ENCODE measurements around the gene P2RY6. TPM values are rescaled to one million over a fixed set of nuclear protein-coding genes. Genes with fewer than 3 reads are reported as not detected.

The P2RY6 gene
- total RNA-seq, 4 donors from 2014 or later, result 0.63 to 3.3 (median 0.90) TPM; not detected in 1

DNA sequence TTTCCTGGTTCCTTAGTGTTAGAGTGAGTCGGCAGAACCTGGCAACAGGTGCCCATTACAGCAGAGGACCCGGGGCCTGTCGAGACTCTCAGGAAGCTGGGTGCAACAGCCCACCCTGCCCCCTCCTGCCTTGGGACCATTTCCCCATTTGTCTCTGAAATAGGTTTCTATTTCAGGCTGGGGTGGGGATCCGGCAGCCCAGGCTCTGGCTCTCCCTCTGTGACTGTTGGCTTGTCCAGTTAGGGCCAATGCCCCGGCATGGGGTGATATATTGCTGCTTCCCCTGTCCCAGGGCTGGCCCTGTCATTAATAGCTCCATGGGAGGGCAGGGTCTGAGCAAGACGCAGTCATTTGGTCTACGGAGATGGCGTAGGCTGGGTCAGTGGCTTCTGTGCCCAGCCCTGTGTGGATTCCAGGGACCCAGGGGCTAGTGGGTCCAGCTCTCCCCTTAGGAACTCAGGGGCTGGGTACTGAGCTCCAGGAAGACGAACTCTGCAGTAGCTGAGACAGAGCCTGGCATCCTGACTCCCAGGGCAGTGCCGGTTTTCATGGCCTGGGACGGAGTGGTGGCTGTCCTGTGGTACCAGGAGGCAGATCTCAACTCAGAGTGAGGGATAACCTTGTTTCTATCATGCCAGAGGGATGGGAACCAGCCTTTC, 2.7 kb downstream of the P2RY6 start:
- H3K9me3 ChIP-seq, result no peaks in the 10 kb centered on the region
- peak in 1 of 2 donors; percentile 11 for DNase-seq (ENCODE audit: low spot score in 2 of 2)
- WGBS, 2 donors, result 63 to 74% methylated on average over 6 to 11 of the region's 11 CpGs
- no peaks in the 10 kb centered on the region for H3K36me3 ChIP-seq
- peak overlapping the region in 1 of 4 donors; percentile 55 for H3K27ac ChIP-seq
- no peak for TF ChIP-seq POLR2A (IDR thresholded peaks at IDR 0.05)
- no peaks in the 10 kb centered on the region for H3K27me3 ChIP-seq
- peaks cover 0 to 4% (median under 1%) of the 10 kb centered on the region in 4 donors for H3K4me1 ChIP-seq
- peak overlapping the region in 1 of 4 donors; percentile 6 for H3K4me3 ChIP-seq

DNA sequence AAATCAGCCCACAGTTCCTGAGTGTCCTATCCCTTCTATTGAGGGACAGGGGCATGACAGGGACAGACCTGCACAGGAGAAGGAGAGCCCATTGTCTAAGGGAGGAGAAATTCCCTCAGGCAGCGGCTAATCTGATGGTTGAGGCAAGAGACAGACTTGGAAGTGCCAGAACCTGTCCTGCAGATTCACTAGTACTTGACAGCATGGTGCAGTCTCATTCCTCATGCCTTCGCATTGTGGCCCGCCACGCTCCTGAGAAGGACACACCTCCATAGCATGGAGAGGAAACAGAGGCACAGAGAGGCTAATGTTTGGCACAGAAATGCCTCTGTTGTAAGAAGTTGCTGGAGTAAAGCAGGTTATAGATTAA, 3.2 kb downstream of the P2RY6 start:
- Histone ChIP-seq H3K36me3 (no peaks in the 10 kb centered on the region), H3K4me1 (peaks cover 0 to 4% (median 0%) of the 10 kb centered on the region in 4 donors), H3K27me3 (no peaks in the 10 kb centered on the region), H3K27ac (no peak overlapping the region), H3K4me3 (no peak overlapping the region), H3K9me3 (no peaks in the 10 kb centered on the region)
- TF ChIP-seq, protein P1, sequence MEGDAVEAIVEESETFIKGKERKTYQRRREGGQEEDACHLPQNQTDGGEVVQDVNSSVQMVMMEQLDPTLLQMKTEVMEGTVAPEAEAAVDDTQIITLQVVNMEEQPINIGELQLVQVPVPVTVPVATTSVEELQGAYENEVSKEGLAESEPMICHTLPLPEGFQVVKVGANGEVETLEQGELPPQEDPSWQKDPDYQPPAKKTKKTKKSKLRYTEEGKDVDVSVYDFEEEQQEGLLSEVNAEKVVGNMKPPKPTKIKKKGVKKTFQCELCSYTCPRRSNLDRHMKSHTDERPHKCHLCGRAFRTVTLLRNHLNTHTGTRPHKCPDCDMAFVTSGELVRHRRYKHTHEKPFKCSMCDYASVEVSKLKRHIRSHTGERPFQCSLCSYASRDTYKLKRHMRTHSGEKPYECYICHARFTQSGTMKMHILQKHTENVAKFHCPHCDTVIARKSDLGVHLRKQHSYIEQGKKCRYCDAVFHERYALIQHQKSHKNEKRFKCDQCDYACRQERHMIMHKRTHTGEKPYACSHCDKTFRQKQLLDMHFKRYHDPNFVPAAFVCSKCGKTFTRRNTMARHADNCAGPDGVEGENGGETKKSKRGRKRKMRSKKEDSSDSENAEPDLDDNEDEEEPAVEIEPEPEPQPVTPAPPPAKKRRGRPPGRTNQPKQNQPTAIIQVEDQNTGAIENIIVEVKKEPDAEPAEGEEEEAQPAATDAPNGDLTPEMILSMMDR (IDR thresholded peaks at IDR 0.05), result no peak
- peak in 1 of 2 donors; percentile 1 for DNase-seq (ENCODE audit: low spot score in 2 of 2)
- 96 to 98% methylated on average over 4 of the region's 4 CpGs for WGBS, 2 donors

DNA sequence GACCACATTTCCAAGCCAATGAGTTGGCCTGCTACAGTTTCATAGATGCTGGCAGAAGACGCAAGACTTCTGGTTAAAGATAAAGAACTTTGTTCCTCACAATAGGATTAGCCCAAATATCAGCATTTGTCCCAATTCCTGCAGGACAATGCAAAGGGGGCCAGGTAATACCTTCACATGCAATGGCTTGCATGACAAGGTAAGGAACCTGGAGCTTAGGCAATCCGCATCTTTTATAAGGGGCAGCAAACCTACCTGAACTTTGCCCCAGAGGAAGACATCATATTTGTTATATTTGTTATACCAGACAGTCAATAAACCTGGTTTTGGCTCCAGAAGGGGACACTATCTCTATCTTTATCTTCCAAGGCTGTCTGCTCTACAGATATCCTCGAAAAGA, 5.3 kb downstream of the P2RY6 start:
- Histone ChIP-seq H3K27ac (no peak overlapping the region), H3K27me3 (no peaks in the 10 kb centered on the region), H3K9me3 (no peaks in the 10 kb centered on the region), H3K4me1 (peaks cover 0 to 4% (median 0%) of the 10 kb centered on the region in 4 donors), H3K4me3 (no peak overlapping the region), H3K36me3 (no peaks in the 10 kb centered on the region)
- WGBS, 2 donors, result 78 to 85% methylated on average over 3 of the region's 3 CpGs
- TF ChIP-seq POLR2A (IDR thresholded peaks at IDR 0.05) (no peak), EP300 (IDR thresholded peaks at IDR 0.05) (no peak)
- TF ChIP-seq, protein P1 (IDR thresholded peaks at IDR 0.05), result no peak
- no peak for DNase-seq (ENCODE audit: low spot score in 2 of 2)

DNA sequence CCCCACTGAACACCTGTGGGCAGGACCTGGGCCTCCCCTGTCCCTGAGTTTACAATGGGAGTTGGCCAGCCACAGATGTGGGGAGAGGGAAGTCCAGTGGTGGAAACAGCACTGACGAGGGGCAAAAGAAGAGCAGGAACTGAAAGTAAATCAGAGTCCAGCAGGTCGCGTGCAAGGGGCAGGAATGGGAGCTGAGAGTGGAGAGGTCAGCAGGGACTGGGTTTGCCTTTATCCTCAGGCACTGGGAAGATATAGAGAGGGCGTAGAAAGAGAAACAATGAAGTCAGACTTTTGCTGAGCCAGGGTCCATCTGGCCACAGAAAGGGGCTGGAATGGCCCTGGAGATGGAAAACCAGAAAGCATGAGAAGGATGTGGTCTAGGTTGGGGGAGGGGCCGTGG, 8.5 kb downstream of the P2RY6 start:
- no peaks in the 10 kb centered on the region for H3K27me3 ChIP-seq
- 54 to 57% methylated on average over 5 of the region's 5 CpGs for WGBS, 2 donors
- TF ChIP-seq POLR2A (IDR thresholded peaks at IDR 0.05) (no peak), EP300 (IDR thresholded peaks at IDR 0.05) (peak in 1 of 2 donors; percentile 50)
- no peak overlapping the region for H3K4me3 ChIP-seq
- no peak overlapping the region for H3K27ac ChIP-seq
- peak in 1 of 2 donors; percentile 25 for DNase-seq (ENCODE audit: low spot score in 2 of 2)
- H3K36me3 ChIP-seq, result no peaks in the 10 kb centered on the region
- H3K4me1 ChIP-seq, result no peaks in the 10 kb centered on the region
- no peaks in the 10 kb centered on the region for H3K9me3 ChIP-seq

DNA sequence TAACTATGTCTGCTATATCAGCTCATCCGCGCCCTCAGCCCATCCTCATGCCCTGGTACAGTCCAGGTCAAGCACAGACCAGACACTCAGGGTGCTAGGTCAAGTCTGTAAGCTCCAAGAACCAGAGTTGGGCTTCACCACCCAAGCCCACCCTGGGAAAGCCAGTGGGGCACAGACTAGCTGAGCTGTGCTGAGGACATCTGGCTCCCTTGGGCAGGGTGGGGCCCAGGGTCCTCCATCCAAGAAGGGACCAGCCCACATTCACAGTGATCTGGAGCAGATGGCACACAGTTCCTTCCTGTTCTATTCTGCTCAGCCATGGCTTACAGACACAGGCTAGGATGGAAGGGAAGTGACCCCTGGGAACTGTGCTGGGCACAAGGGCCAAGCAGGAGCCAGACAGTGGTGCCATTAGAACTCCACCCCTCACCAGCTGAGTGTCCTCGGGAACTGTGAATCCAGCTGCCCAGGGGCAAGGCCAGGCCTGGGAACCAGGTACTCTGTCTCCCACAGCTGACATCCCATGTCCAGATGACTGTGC, 9.1 kb downstream of the P2RY6 start:
- H3K27me3 ChIP-seq, result no peaks in the 10 kb centered on the region
- TF ChIP-seq, protein P1 (IDR thresholded peaks at IDR 0.05), result no peak
- TF ChIP-seq EP300 (IDR thresholded peaks at IDR 0.05), result peak in 1 of 2 donors; percentile 17
- H3K4me1 ChIP-seq, result no peaks in the 10 kb centered on the region
- no peaks in the 10 kb centered on the region for H3K36me3 ChIP-seq
- no peak overlapping the region for H3K27ac ChIP-seq
- 89 to 94% methylated on average over 3 of the region's 3 CpGs for WGBS, 2 donors
- no peak overlapping the region for H3K4me3 ChIP-seq
- DNase-seq (ENCODE audit: low spot score in 2 of 2), result no peak
- no peaks in the 10 kb centered on the region for H3K9me3 ChIP-seq

DNA sequence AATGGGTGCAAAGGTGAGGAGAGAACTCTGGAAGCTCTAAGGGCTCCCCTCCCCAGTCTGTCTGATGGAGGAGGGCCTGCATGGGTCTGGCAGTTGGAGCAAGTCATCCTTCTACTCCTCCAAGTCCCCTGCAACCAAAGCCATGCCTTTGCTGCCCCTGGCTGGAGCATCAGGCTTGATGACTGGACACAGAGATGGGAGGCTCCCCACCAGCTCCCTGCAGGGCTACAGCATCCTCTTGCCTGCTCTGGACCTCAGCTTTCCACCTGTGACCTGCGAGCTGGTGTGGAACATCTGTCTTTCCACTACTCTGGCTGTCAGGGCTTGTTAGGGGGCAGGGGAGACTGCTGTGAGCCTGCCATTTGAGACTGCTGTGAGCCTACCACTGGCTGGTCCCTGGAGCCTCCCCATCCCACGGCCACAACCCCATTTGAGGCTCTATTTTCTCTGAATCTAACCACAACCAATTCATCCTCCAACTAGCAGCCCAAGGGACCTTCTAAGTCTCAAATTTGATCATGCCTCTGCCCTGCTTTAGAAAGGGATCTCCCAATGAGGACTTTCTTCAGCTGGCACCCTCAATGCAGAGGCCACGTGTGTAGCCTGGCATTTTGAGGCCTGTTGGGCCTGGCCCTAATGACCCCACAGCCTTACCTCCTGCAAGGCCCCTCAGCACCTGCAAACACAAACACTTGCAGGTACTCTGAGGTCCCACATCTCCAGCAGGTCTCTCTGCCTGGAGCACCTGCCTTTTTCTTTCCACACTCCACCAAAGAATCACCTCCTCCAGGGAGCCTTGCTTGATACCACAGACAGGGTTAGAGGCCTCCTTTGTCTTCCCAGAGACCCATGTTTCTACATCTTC, 9.9 kb downstream of the P2RY6 start:
- Histone ChIP-seq H3K4me1 (no peaks in the 10 kb centered on the region), H3K27me3 (no peaks in the 10 kb centered on the region), H3K9me3 (no peaks in the 10 kb centered on the region), H3K36me3 (no peaks in the 10 kb centered on the region), H3K27ac (no peak overlapping the region), H3K4me3 (no peak overlapping the region)
- DNase-seq (ENCODE audit: low spot score in 2 of 2), result no peak
- TF ChIP-seq EP300 (IDR thresholded peaks at IDR 0.05) (no peak), POLR2A (IDR thresholded peaks at IDR 0.05) (no peak)
- TF ChIP-seq, protein P1 (IDR thresholded peaks at IDR 0.05), result no peak
- 83 to 89% methylated on average over 3 of the region's 3 CpGs for WGBS, 2 donors
